Raji (cell line): ENCODE results near the gene ATF5.

Experiments
- POLR2A ChIP-seq: IDR thresholded peaks from 2 replicates; pipeline ENCODE4 v1.6.1; 2011; ENCODE audit warnings: low read depth, low read length, control low read depth; ENCODE audit not compliant: insufficient read depth

Gene ATF5

GRCh38 chr19:49908480-49909420 is 20.3 kb upstream of the ATF5 start:
- TF ChIP-seq POLR2A, result no peak

GRCh38 chr19:49910179-49910578 is 18.8 kb upstream of the ATF5 start:
- TF ChIP-seq POLR2A, result no peak

GRCh38 chr19:49911381-49912145 is 17.4 kb upstream of the ATF5 start:
- TF ChIP-seq POLR2A, result no peak

GRCh38 chr19:49912965-49913685 is 15.9 kb upstream of the ATF5 start:
- TF ChIP-seq POLR2A, result no peak

- TF ChIP-seq POLR2A, result no peak
These were observed 15.3 kb upstream of the ATF5 start for GRCh38 chr19:49913720-49914119.

GRCh38 chr19:49915271-49915670 is 13.7 kb upstream of the ATF5 start:
- no peak for TF ChIP-seq POLR2A

GRCh38 chr19:49916839-49917733 is 11.9 kb upstream of the ATF5 start:
- TF ChIP-seq POLR2A, result no peak

- TF ChIP-seq POLR2A, result no peak
These were observed 10.9 kb upstream of the ATF5 start for GRCh38 chr19:49918089-49918488.

- no peak for TF ChIP-seq POLR2A
These were observed 8.2 kb upstream of the ATF5 start for GRCh38 chr19:49920624-49921363.

- no peak for TF ChIP-seq POLR2A
These were observed 6.9 kb upstream of the ATF5 start for GRCh38 chr19:49921871-49922795.

GRCh38 chr19:49923055-49924003 is 5.7 kb upstream of the ATF5 start:
- TF ChIP-seq POLR2A, result no peak
